Subcutaneous abdominal adipose tissue (tissue), 5 donors: ENCODE data around the gene GPD1L.

ENCODE experiments used
- H3K27ac ChIP-seq: one replicate; pipeline ENCODE4 v1.7.0; 2013; ENCODE audit warnings: low read depth, mild to moderate bottlenecking, inconsistent platforms, low read length, moderate library complexity
- H3K27me3 ChIP-seq, 5 donors: one replicate each; pipeline ENCODE4 v1.7.0; 2013; ENCODE audit warnings: low read length in 5 of 5, inconsistent platforms in 1 of 5; ENCODE audit not compliant: control insufficient read depth in 5 of 5, insufficient read depth in 4 of 5
- H3K36me3 ChIP-seq, 5 donors: one replicate each; pipeline ENCODE4 v1.7.0; 2013; ENCODE audit warnings: low read length in 5 of 5; ENCODE audit not compliant: control insufficient read depth in 5 of 5, insufficient read depth in 5 of 5
- H3K4me1 ChIP-seq, 5 donors: one replicate each; pipeline ENCODE4 v1.7.0; 2013; ENCODE audit warnings: low read length in 5 of 5, mild to moderate bottlenecking in 3 of 5, moderate library complexity in 1 of 5; ENCODE audit not compliant: control insufficient read depth in 5 of 5, insufficient read depth in 5 of 5
- H3K4me3 ChIP-seq, 5 donors: one replicate each; pipeline ENCODE4 v1.7.0; 2013; ENCODE audit warnings: low read length in 5 of 5, low read depth in 1 of 5
- H3K9ac ChIP-seq, 5 donors: one replicate each; pipeline ENCODE4 v1.7.0; 2013; ENCODE audit warnings: low read length in 5 of 5, mild to moderate bottlenecking in 4 of 5, moderate library complexity in 3 of 5
- H3K9me3 ChIP-seq, 5 donors: one replicate each; pipeline ENCODE4 v1.7.0; 2013; ENCODE audit warnings: low read length in 5 of 5; ENCODE audit not compliant: control insufficient read depth in 5 of 5
- donor health status: healthy.
- donor health status: healthy.
- donor health status: healthy.
- donor health status: healthy.
- donor health status: healthy.

Gene GPD1L

DNA sequence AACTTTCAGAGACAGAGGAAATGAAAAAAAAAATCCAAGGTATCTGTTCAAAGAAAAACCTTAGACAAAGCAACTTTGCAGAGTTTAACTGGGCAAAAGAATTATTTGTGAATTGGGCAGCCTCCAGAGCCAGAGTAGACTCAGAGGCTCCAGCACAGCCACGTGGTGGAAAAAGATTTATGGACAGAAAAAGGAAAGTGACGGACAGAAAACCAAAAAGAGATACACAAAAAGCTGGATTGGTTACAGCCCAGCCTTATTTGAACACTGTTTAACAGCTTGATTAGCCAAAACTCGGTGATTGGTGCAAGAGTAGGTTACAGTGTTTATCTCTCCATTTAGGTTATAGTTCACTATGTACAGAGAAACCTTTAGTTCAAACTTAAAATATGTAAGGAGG, 23.7 kb upstream of the GPD1L start:
- Histone ChIP-seq H3K27me3 (no peaks in the 10 kb centered on the region), H3K27ac (peak overlapping the region; percentile 17), H3K9ac (peak overlapping the region in 1 of 5 donors; percentile 33), H3K4me3 (no peak overlapping the region), H3K9me3 (no peaks in the 10 kb centered on the region), H3K36me3 (no peaks in the 10 kb centered on the region), H3K4me1 (peaks cover 2 to 22% (median 12%) of the 10 kb centered on the region in 5 donors)

DNA sequence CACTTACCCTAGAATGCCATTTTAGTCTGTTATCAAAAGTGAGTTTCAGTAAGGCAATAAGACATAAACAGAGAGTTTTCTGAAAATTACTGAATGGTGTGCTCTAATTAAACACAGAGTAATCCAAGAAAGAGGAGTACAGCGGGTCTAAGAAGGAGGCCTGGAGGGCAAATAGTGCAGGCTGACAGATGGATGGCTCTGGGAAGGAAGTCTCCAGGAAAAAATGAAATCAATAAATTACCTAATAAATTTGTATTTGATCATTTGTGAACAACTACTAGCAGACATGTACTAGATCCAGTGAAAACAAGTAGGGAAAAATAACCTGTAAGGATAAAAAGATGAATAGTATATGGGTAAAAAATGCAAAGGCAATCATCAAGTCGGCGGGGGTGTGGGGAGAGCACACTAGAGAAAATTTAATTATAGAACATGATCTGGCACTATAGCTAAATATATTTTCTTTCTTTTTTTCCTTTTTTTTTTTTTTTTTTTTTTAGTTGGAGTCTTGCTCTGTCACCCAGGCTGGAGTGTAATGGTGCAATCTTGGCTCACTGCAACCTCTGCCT, 22.6 kb upstream of the GPD1L start:
- H3K36me3 ChIP-seq, result no peaks in the 10 kb centered on the region
- peaks cover 0 to 19% (median 8%) of the 10 kb centered on the region in 5 donors for H3K4me1 ChIP-seq
- H3K9ac ChIP-seq, result no peak overlapping the region
- H3K9me3 ChIP-seq, result peaks cover 0 to 2% (median 0%) of the 10 kb centered on the region in 5 donors
- H3K27ac ChIP-seq, result no peak overlapping the region
- no peak overlapping the region for H3K4me3 ChIP-seq
- no peaks in the 10 kb centered on the region for H3K27me3 ChIP-seq

DNA sequence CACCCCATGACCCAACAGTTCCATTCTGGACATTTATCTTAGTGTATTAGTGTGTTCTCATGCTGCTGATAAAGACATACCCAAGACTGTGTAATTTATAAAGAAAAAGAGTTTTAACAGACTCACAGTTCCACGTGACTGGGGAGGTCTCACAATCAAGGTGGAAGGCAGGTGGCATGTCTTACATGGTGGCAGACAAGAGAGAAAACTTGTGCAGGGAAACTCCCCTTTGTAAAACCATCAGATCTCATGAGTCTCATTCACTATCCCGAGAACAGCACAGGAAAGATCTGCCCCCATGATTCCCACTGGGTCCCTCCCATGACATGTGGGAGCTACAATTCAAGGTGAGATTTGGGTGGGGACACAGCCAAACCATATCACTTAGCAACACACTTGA, 21.6 kb upstream of the GPD1L start:
- H3K9ac ChIP-seq, result no peak overlapping the region
- H3K4me3 ChIP-seq, result no peak overlapping the region
- H3K27me3 ChIP-seq, result no peaks in the 10 kb centered on the region
- peaks cover 0 to 19% (median 8%) of the 10 kb centered on the region in 5 donors for H3K4me1 ChIP-seq
- no peaks in the 10 kb centered on the region for H3K36me3 ChIP-seq
- H3K9me3 ChIP-seq, result peaks cover 0 to 4% (median 0%) of the 10 kb centered on the region in 5 donors
- H3K27ac ChIP-seq, result no peak overlapping the region

- Histone ChIP-seq H3K27me3 (no peaks in the 10 kb centered on the region), H3K4me3 (no peak overlapping the region), H3K27ac (no peak overlapping the region), H3K36me3 (no peaks in the 10 kb centered on the region), H3K4me1 (peaks cover 0 to 19% (median 8%) of the 10 kb centered on the region in 5 donors), H3K9ac (no peak overlapping the region), H3K9me3 (peaks cover 0 to 4% (median 0%) of the 10 kb centered on the region in 5 donors)
Observed at GRCh38 chr3:32086464-32086863, 20.0 kb upstream of the GPD1L start.

- Histone ChIP-seq H3K27me3 (no peaks in the 10 kb centered on the region), H3K4me3 (no peak overlapping the region), H3K9me3 (peaks cover 0 to 4% (median 0%) of the 10 kb centered on the region in 5 donors), H3K4me1 (no peaks in the 10 kb centered on the region), H3K9ac (no peak overlapping the region), H3K27ac (no peak overlapping the region), H3K36me3 (no peaks in the 10 kb centered on the region)
Observed at GRCh38 chr3:32089476-32089875, 16.9 kb upstream of the GPD1L start.

DNA sequence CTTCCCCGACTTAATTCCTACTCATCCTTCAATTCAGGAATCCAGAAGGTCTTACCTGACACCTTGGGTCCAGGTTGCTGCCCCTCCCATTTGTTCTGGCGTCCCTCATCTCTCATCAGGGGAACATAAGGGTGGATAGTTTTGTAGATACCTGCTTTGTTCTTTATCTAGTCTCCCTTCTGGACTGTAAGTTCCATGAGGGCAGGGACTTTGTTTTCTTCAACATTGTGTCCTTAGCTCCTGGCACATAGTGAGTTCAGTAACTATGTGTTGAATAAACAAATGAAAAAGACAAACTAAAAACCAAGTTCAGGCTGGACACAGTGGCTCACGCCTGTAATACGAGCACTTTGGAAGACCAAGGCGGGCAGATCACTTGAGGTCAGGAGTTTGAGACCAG, 13.2 kb upstream of the GPD1L start:
- peaks cover 0 to 4% (median 0%) of the 10 kb centered on the region in 5 donors for H3K9me3 ChIP-seq
- no peak overlapping the region for H3K27ac ChIP-seq
- no peaks in the 10 kb centered on the region for H3K36me3 ChIP-seq
- H3K27me3 ChIP-seq, result no peaks in the 10 kb centered on the region
- H3K9ac ChIP-seq, result no peak overlapping the region
- no peak overlapping the region for H3K4me3 ChIP-seq
- H3K4me1 ChIP-seq, result no peaks in the 10 kb centered on the region

DNA sequence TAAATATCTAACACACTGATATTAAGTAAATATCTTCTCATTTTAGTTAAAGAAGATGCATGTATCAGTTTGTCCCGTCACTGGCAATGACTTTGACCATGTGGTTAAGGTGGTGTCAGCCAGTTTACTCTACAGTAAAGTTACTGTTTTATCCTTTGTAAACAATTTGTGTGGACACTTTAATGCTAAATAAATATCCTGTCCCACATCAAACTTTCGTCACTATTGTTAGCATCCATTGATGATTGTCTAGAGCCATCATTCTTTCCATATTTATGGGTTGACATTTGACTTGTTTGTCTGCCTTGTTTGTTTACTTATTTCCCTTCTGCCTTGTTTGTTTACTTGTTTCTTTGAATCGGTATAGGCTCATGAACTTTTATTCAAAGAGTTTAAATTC, 11.0 kb upstream of the GPD1L start:
- H3K27me3 ChIP-seq, result no peaks in the 10 kb centered on the region
- peaks cover 0 to 2% (median under 1%) of the 10 kb centered on the region in 5 donors for H3K9me3 ChIP-seq
- no peak overlapping the region for H3K9ac ChIP-seq
- no peaks in the 10 kb centered on the region for H3K36me3 ChIP-seq
- H3K4me1 ChIP-seq, result no peaks in the 10 kb centered on the region
- H3K4me3 ChIP-seq, result no peak overlapping the region
- H3K27ac ChIP-seq, result no peak overlapping the region

GRCh38 chr3:32097768-32098167, 8.7 kb upstream of the GPD1L start:
- H3K4me1 ChIP-seq, result no peaks in the 10 kb centered on the region
- H3K9ac ChIP-seq, result no peak overlapping the region
- no peaks in the 10 kb centered on the region for H3K27me3 ChIP-seq
- no peak overlapping the region for H3K4me3 ChIP-seq
- H3K9me3 ChIP-seq, result peaks cover 4 to 25% (median 21%) of the 10 kb centered on the region in 5 donors
- no peaks in the 10 kb centered on the region for H3K36me3 ChIP-seq
- H3K27ac ChIP-seq, result no peak overlapping the region

DNA sequence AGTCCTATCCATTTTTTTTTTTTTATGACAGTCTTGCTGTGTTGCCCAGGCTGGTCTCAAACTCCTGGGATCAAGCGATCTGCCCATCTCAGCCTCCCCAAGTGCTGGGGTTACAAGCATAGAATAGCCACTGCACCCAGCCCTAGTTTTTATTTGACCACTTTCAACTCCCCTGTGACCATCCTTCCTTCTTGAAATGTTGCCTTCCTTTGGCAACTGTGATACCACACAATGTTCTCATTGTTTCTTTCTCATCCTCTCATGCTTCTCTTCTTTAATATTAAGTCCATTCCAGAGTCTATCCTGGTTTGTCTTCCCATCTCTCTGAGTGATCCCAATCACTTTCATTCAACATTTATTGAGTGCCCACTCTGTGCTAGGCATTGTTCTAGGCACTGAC, 7.9 kb upstream of the GPD1L start:
- Histone ChIP-seq H3K9me3 (peaks cover 4 to 26% (median 22%) of the 10 kb centered on the region in 5 donors), H3K36me3 (no peaks in the 10 kb centered on the region), H3K27ac (no peak overlapping the region), H3K4me3 (no peak overlapping the region), H3K9ac (no peak overlapping the region), H3K27me3 (no peaks in the 10 kb centered on the region), H3K4me1 (no peaks in the 10 kb centered on the region)

DNA sequence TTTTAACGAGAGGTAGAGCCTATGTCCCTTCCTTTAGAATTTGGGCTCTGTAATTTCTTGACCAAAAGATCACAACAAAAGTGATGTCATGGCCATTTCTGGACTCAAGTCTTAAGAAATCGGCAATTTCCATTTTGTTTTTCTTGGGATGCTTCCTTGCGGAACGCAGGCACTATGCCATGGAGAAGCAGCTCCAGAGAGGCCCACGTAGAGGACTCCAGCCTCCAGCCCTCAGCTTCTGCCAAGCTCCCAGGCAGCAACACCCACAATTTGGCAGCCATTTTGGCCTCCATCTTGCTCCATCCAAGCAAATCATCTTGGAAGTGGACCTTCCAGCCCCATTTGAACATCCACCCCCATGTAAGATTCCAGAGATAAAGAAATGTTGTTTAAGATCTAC, 6.0 kb upstream of the GPD1L start:
- Histone ChIP-seq H3K27me3 (no peaks in the 10 kb centered on the region), H3K4me3 (peak overlapping the region in 1 of 5 donors; percentile 3), H3K9ac (no peak overlapping the region), H3K9me3 (peaks cover 4 to 26% (median 22%) of the 10 kb centered on the region in 5 donors), H3K4me1 (no peaks in the 10 kb centered on the region), H3K36me3 (no peaks in the 10 kb centered on the region), H3K27ac (no peak overlapping the region)
